Loucy (cell line): ENCODE measurements around the gene DCUN1D2.
A peak's percentile ranks its signal among the peaks of the same experiment; 100 is the strongest.

Experiments used
- H2AFZ ChIP-seq: fragments of 200-600 bp; sonication (generic); 2 replicates; pipeline ENCODE4 v1.6.0; 2016; ENCODE audit warnings: antibody characterized with exemption, mild to moderate bottlenecking, low read length, moderate library complexity
- H3F3A ChIP-seq: fragments of 200-600 bp; 2 replicates; pipeline ENCODE4 v1.6.0; 2016; ENCODE audit warnings: antibody characterized with exemption, low read depth, mild to moderate bottlenecking
- H3K27me3 ChIP-seq: fragments of 200-600 bp; sonication (generic); 2 replicates; pipeline ENCODE4 v1.6.1; 2014; ENCODE audit warnings: low read length, mild to moderate bottlenecking; ENCODE audit not compliant: insufficient read depth, poor library complexity, severe bottlenecking
- H3K36me3 ChIP-seq: fragments of 200-600 bp; sonication (generic); 2 replicates; pipeline ENCODE4 v1.6.1; 2016; ENCODE audit warnings: low read length; ENCODE audit not compliant: insufficient read depth
- H3K4me1 ChIP-seq: fragments of 200-600 bp; sonication (generic); 2 replicates; pipeline ENCODE4 v1.5.1; 2014; ENCODE audit warnings: low read length, mild to moderate bottlenecking; ENCODE audit not compliant: insufficient read depth, poor library complexity, severe bottlenecking
- H3K4me2 ChIP-seq: fragments of 200-600 bp; sonication (generic); 2 replicates; pipeline ENCODE4 v1.6.0; 2014; ENCODE audit warnings: antibody characterized with exemption, low read length, low read depth, mild to moderate bottlenecking; ENCODE audit not compliant: poor library complexity, severe bottlenecking
- H3K4me3 ChIP-seq: fragments of 200-600 bp; sonication (generic); 2 replicates; pipeline ENCODE4 v1.5.1; 2014; ENCODE audit warnings: low read length, mild to moderate bottlenecking, mixed read lengths; ENCODE audit not compliant: poor library complexity, severe bottlenecking
- H3K79me2 ChIP-seq: fragments of 200-600 bp; sonication (generic); 2 replicates; pipeline ENCODE4 v1.6.1; 2014; ENCODE audit warnings: low read length; ENCODE audit not compliant: insufficient read depth
- H3K9ac ChIP-seq: fragments of 200-600 bp; sonication (generic); 2 replicates; pipeline ENCODE4 v1.6.0; 2014; ENCODE audit warnings: mild to moderate bottlenecking, low read depth, low read length, moderate library complexity; ENCODE audit not compliant: poor library complexity, severe bottlenecking
- H3K9me2 ChIP-seq: fragments of 200-600 bp; sonication (generic); replicated peaks from 2 replicates; pipeline ENCODE4 v1.6.1; 2016; ENCODE audit warnings: low read depth, low read length, mixed read lengths
- H3K9me3 ChIP-seq: fragments of 200-600 bp; sonication (generic); 2 replicates; pipeline ENCODE4 v1.6.1; 2014; ENCODE audit warnings: mild to moderate bottlenecking, antibody characterized with exemption, low read length, low read depth; ENCODE audit not compliant: insufficient read depth
- H4K20me1 ChIP-seq: fragments of 200-600 bp; sonication (generic); 2 replicates; pipeline ENCODE4 v1.6.0; 2014; ENCODE audit warnings: antibody characterized with exemption, low read length, mild to moderate bottlenecking; ENCODE audit not compliant: insufficient read depth, poor library complexity, severe bottlenecking
- CTCF ChIP-seq: fragments of 200-600 bp; sonication (generic); conservative IDR thresholded peaks from 2 replicates; pipeline ENCODE4 v1.5.1; 2014; ENCODE audit warnings: mild to moderate bottlenecking, antibody characterized with exemption, low read length
- EZH2phosphoT487 ChIP-seq: fragments of 200-600 bp; IDR thresholded peaks from 2 replicates; pipeline ENCODE4 v1.6.1; 2018; ENCODE audit warnings: antibody characterized with exemption, mild to moderate bottlenecking, moderate library complexity, borderline replicate concordance

The DCUN1D2 gene

GRCh38 chr13:113460599-113460998, 29.9 kb downstream of the DCUN1D2 start:
- H3K4me1 ChIP-seq, result no peaks in the 10 kb centered on the region
- TF ChIP-seq CTCF, result no peak
- no peak for TF ChIP-seq EZH2phosphoT487
- H3K4me3 ChIP-seq, result no peak overlapping the region
- H3F3A ChIP-seq, result no peaks in the 10 kb centered on the region
- no peaks in the 10 kb centered on the region for H3K79me2 ChIP-seq
- no peaks in the 10 kb centered on the region for H3K27me3 ChIP-seq
- H3K9me2 ChIP-seq, result no peaks in the 10 kb centered on the region
- no peak overlapping the region for H2AFZ ChIP-seq
- H3K36me3 ChIP-seq, result peaks cover 45% of the 10 kb centered on the region; the same call in 1 of the 2 replicates
- no peaks in the 10 kb centered on the region for H4K20me1 ChIP-seq
- no peaks in the 10 kb centered on the region for H3K9me3 ChIP-seq
- no peak overlapping the region for H3K9ac ChIP-seq
- H3K4me2 ChIP-seq, result no peak overlapping the region

GRCh38 chr13:113460064-113460555, 30.4 kb downstream of the DCUN1D2 start:
- TF ChIP-seq CTCF (no peak), EZH2phosphoT487 (no peak)
- Histone ChIP-seq H3K9me2 (no peaks in the 10 kb centered on the region), H4K20me1 (no peaks in the 10 kb centered on the region), H3K9ac (no peak overlapping the region), H2AFZ (no peak overlapping the region), H3K4me1 (no peaks in the 10 kb centered on the region), H3K9me3 (no peaks in the 10 kb centered on the region), H3K36me3 (peaks cover 46% of the 10 kb centered on the region; the same call in 1 of the 2 replicates), H3K4me2 (no peak overlapping the region), H3K79me2 (no peaks in the 10 kb centered on the region), H3K4me3 (no peak overlapping the region), H3K27me3 (no peaks in the 10 kb centered on the region), H3F3A (no peaks in the 10 kb centered on the region)

GRCh38 chr13:113458253-113459065, 32.1 kb downstream of the DCUN1D2 start:
- peaks cover 46% of the 10 kb centered on the region; the same call in 1 of the 2 replicates for H3K36me3 ChIP-seq
- no peaks in the 10 kb centered on the region for H3K9me3 ChIP-seq
- TF ChIP-seq CTCF (peak; percentile 61), EZH2phosphoT487 (no peak)
- no peaks in the 10 kb centered on the region for H4K20me1 ChIP-seq
- no peaks in the 10 kb centered on the region for H3K9me2 ChIP-seq
- H3K4me2 ChIP-seq, result no peak overlapping the region
- no peaks in the 10 kb centered on the region for H3K79me2 ChIP-seq
- H3K9ac ChIP-seq, result no peak overlapping the region
- no peaks in the 10 kb centered on the region for H3K4me1 ChIP-seq
- H2AFZ ChIP-seq, result no peak overlapping the region
- no peaks in the 10 kb centered on the region for H3K27me3 ChIP-seq
- no peaks in the 10 kb centered on the region for H3F3A ChIP-seq
- H3K4me3 ChIP-seq, result no peak overlapping the region
